GM21528 (cell line): ENCODE results near the gene BRCA2.
A peak's percentile ranks its signal among the peaks of the same experiment; 100 is the strongest.

Source experiments
- ATAC-seq: cut with Tn5 transposase; IDR thresholded peaks from one replicate; pipeline ENCODE4 v1.9.1; 2021; ENCODE audit warnings: mild to moderate bottlenecking, moderate library complexity; ENCODE audit not compliant: unreplicated experiment, low FRiP score

Gene BRCA2

DNA sequence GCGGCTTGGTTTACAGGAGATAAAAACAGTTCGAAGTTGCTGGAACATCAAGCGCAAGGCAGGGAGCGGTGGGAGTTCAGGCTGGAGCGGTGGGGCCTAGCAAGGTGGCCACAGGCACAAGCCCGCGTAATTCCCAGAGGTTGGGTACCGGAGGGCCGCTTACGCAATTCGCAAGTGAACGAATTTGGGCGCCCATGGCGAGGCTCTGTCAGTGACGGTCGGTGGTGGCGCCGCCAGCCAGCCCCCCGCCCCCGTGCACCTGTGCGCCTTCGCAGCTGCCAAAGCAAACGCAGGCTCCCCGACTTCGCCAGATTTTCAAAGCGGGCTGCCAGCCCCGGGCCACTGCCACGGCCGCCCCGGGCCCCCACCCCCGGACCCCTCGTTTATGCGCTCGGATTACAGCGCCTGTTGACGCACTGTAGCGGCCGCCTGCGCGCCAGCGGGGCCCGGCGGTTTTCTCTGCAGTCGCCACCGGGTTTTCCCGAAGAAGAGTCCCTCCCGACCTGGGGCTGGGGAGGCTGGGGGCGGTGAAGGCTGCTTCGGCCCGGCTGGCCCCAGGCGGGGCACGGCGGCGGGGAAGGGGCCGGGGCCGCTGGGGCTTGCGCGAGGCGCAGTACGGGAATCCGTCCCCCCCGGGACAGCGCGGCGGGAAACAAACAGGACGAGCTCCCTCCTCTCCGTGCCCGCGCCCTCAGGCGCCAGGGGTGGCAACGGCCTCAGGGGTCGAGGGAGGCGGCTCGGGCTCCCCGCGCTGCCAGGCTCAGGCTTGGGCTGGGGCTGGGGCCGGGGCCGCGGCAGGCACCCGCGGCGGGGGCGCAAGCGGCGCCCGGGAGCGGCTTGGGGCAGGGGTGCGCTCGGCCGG is 111.9 kb downstream of the BRCA2 start:
- ATAC-seq, result peak; percentile 25

DNA sequence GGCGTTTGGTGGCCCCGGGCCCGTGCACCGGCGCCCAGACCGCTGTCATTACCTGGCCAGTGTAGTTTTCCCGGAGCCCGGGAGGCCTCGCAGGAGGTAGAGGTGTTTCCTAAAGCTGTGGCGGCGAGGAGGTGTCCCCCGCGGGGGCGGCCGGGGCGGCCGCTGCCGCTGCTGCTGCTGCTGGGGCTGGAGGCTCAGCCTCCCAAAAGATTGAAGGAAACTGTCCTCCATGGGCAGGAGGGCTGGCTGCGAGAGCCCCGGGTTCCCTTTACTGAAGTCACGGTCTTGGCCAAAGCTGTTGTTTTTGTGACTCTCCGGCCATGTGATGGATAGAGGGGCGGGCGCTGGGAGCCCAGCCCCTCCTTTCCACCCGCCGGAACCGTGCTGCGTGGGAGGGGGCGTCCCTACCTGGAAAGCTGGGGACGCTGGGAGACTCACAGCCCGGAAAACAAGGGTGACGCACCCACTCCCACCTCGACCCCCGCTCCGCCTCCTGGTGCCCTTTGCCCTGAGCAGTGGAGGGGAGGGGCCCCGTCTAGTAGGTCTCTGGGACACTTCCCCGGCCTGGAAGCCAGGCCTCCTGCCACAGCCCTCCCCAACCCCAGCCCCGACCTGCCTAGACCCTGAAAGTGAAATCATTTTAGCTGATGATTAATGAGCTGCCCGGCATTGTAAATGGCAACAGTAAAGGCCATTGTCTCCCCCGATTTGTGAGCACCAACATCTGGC is 112.7 kb downstream of the BRCA2 start, which contains the start of gene N4BP2L1:
Gene N4BP2L1, minus strand, starts transcription at position 279 of the 729 bp plus-strand sequence. Its CDS starts 48 bp downstream, at position 231.
- peak; percentile 73 for ATAC-seq

- no peak for ATAC-seq
Observed at GRCh38 chr13:32428581-32429432, 113.5 kb downstream of the BRCA2 start.

DNA sequence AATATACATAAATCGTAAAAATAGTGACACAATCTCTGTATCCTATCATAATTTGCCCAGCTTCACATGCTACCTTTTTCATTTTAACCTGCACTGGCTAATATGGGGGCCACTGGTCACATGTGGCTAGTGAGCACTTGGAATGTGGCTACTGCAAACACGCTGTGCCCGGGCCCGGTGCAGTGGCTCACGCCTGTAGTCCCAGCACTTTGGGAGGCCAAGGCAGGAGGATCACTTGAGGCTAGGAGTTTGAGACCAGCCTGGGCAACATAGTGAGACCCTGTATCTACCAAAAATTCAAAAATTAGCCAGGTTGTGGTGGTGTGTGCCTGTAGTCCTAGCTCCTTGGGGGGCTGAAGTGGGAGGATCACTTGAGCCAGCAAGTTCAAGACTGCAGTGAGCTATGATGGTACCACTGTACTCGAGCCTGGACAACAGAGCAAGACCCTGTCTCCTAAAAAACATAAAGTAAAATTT is 114.2 kb downstream of the BRCA2 start:
- no peak for ATAC-seq

DNA sequence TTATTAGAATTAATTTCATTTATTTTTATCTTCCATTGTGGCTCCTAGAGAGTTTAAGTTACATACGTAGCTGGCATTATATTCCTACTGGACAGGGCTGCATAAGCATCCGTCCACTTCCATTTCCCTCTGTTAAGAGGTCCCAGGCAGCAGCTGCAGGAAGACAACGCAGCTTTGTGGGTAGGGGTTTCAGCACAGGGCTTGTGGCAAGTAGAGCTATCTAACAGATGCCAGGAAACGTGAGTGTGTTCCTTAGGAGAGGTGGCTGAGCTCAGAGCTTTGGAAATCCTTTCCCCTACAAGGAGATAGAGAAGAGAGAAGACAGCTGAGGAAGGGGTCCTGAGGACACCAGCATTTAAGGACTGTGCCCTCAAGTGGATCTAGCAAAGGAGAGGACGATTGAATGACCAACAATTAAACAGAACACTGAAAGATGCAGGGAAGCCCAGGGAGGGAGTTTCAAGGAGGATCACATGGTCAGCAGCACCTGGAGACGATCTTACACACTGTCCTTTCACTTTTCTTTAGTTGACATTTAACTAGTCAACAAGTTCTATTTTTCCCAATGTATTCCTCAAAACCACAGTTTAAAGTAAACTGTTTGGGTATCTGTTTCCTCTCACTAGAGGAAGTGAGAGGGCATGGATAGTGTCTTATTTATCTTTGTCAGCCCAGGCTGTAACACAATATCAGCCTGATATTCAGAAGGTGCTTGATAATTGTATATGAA is 114.9 kb downstream of the BRCA2 start:
- no peak for ATAC-seq

DNA sequence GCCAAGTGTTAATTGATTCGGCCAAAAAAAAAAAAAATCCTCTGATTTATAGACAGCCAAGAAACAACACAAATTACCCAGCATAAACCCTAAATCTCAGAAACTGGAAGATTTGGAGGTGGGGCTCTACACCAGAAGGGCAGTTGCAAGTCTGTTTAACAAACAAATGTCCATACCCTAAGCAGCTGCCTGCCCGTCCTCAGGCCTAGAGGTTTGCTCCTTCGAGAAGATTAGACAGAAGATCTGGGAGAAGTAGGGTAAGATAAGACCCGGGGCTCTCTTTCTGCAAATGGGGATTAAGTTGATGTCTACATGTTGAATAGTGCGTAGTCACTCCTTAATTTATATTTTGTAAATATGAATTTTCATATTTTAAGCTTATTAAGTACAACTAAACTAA is 116.1 kb downstream of the BRCA2 start:
- no peak for ATAC-seq

GRCh38 chr13:32432856-32433255 is 117.5 kb downstream of the BRCA2 start:
- no peak for ATAC-seq

DNA sequence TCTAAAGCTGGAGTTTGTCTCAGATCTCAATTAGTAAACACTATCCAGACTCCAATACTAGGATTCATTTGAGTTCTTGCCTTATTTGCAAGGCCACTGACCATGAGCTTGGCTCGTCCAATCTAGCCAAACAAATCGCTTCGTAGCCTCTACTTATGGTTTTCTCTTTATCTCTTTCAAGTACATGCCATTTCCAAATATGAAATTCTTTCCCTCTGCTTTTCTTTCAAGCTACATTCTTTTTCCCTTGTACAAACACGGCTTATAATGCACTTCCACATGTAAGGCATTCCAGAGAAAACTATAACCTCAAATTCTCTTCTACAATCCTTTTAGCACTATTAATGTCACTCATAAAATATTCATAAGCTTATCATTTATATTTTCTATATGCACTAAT is 123.6 kb downstream of the BRCA2 start:
- no peak for ATAC-seq

GRCh38 chr13:32443111-32443510 is 127.8 kb downstream of the BRCA2 start:
- ATAC-seq, result peak; percentile 72

- ATAC-seq, result no peak
Observed at GRCh38 chr13:32445461-32445860, 130.2 kb downstream of the BRCA2 start.

DNA sequence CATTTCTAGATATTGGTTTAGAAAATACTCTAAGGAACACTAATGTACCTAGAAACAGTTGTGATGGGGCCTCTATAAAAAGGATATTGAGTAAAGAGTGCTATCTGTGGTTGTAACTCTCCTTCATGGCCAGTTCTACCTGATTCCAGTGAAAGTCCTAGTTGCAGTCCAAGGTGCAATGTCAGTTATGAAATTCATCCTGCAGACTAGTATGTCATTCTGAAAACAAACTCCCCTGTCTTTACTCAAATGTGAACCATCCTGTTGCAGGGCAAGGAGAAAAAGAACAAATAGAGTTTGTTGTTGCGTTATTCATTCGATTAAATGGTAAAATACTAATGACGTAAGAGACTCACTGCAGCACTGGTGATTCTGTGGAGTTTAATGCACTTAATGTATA is 130.9 kb downstream of the BRCA2 start:
- no peak for ATAC-seq

GRCh38 chr13:32446773-32447465 is 131.6 kb downstream of the BRCA2 start:
- ATAC-seq, result no peak

- no peak for ATAC-seq
Observed at GRCh38 chr13:32447894-32448623, 132.8 kb downstream of the BRCA2 start.

DNA sequence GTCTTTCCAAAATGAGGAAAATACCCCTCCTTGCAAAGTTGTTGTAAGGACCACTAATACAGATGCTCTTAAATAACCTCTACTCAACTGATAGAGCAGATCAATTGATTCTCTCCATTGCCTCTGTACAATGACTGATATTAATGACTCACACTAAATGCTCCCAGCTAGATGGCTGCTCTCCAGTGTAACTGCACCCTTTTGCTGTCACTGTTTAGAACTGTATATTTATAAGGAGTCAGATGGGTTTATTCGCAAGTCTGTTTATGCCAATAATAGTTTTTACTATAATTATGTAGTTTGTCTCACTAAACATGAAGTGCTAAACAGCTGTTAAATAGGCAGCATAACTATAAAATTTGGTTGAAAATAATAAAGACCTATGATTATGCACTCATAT is 133.7 kb downstream of the BRCA2 start:
- no peak for ATAC-seq
